ENCODE results near the gene ANKRD26. TPM values are rescaled to one million over a fixed set of nuclear protein-coding genes. Genes with fewer than 3 reads are reported as not detected.

The ANKRD26 gene
- total RNA-seq, 2 experiments from 2014 or later = 6.2 to 6.6 TPM

GRCh38 chr10:27030060-27030459 is 70.2 kb downstream of the ANKRD26 start:
- H3K4me1 ChIP-seq (ENCODE audit: insufficient read depth, low read length) = no peaks in the 10 kb centered on the region
- H3K27me3 ChIP-seq (ENCODE audit: control insufficient read depth in 1 of 2, insufficient read depth in 2 of 2, low read length in 2 of 2) = no peaks in the 10 kb centered on the region
- peaks cover 2% of the 10 kb centered on the region for H3K36me3 ChIP-seq (ENCODE audit: insufficient read depth, low read length)
- DNase-seq = no peak
- POLR2A ChIA-PET = interaction anchor here (0.7 kb wide), 1 partner anchor 174 kb away, joined by 3 read pairs; no protein-coding TSS in a partner anchor
- Mint-ChIP-seq H3K27ac (no peak overlapping the region), H3K4me1 (ENCODE audit: low read depth) (peaks cover 11% of the 10 kb centered on the region), H3K9me3 (no peaks in the 10 kb centered on the region), H3K4me3 (no peak overlapping the region), H3K36me3 (ENCODE audit: low read depth) (peaks cover 65% of the 10 kb centered on the region), H3K27me3 (no peaks in the 10 kb centered on the region)
- ATAC-seq (ENCODE audit: poor library complexity) = no peak
- no peak overlapping the region for H3K27ac ChIP-seq (ENCODE audit: low read depth in 1 of 2, low read length in 2 of 2)
- intact Hi-C loops (cut with DNase I, micrococcal nuclease) = no loop called here
- H3K9me3 ChIP-seq (ENCODE audit: control insufficient read depth in 1 of 2, insufficient read depth in 1 of 2, low read length in 2 of 2) = no peaks in the 10 kb centered on the region
- no peak for TF ChIP-seq CTCF (IDR thresholded peaks at IDR 0.05)
- CTCF ChIA-PET = no interaction called here
- no peak overlapping the region for H3K4me3 ChIP-seq (ENCODE audit: low read length)

- peaks cover 4% of the 10 kb centered on the region for H3K4me1 ChIP-seq (ENCODE audit: insufficient read depth, low read length)
- H3K9me3 Mint-ChIP-seq = no peaks in the 10 kb centered on the region
- peaks cover 29% of the 10 kb centered on the region for H3K4me1 Mint-ChIP-seq (ENCODE audit: low read depth)
- H3K4me3 ChIP-seq (ENCODE audit: low read length) = no peak overlapping the region
- H3K27me3 ChIP-seq (ENCODE audit: control insufficient read depth in 1 of 2, insufficient read depth in 2 of 2, low read length in 2 of 2) = no peaks in the 10 kb centered on the region
- DNase-seq (no peak), ATAC-seq (ENCODE audit: poor library complexity) (no peak)
- no peaks in the 10 kb centered on the region for H3K9me3 ChIP-seq (ENCODE audit: control insufficient read depth in 1 of 2, insufficient read depth in 1 of 2, low read length in 2 of 2)
- H3K36me3 ChIP-seq (ENCODE audit: insufficient read depth, low read length) = peaks cover 2% of the 10 kb centered on the region
- peak overlapping the region; percentile 73 for H3K27ac Mint-ChIP-seq
- no peak for TF ChIP-seq CTCF (IDR thresholded peaks at IDR 0.05)
- ChIA-PET CTCF (no interaction called here), POLR2A (interaction anchor here (0.7 kb wide), 2 partner anchors 132 to 288 kb away, joined by 3 to 5 read pairs; partner anchors contain the start of gene YME1L1)
- no peak overlapping the region for H3K4me3 Mint-ChIP-seq
- no peak overlapping the region for H3K27ac ChIP-seq (ENCODE audit: low read depth in 1 of 2, low read length in 2 of 2)
- peaks cover 40% of the 10 kb centered on the region for H3K36me3 Mint-ChIP-seq (ENCODE audit: low read depth)
- H3K27me3 Mint-ChIP-seq = no peaks in the 10 kb centered on the region
- intact Hi-C loops (cut with DNase I, micrococcal nuclease) = no loop called here
Measured at GRCh38 chr10:27022048-27022447, 78.2 kb downstream of the ANKRD26 start.

- POLR2A ChIA-PET = no interaction called here
- Mint-ChIP-seq H3K27me3 (no peaks in the 10 kb centered on the region), H3K4me3 (no peak overlapping the region), H3K36me3 (ENCODE audit: low read depth) (peaks cover 31% of the 10 kb centered on the region), H3K4me1 (ENCODE audit: low read depth) (peaks cover 23% of the 10 kb centered on the region), H3K9me3 (no peaks in the 10 kb centered on the region), H3K27ac (no peak overlapping the region)
- Histone ChIP-seq H3K4me3 (ENCODE audit: low read length) (no peak overlapping the region), H3K27me3 (ENCODE audit: control insufficient read depth in 1 of 2, insufficient read depth in 2 of 2, low read length in 2 of 2) (no peaks in the 10 kb centered on the region), H3K27ac (ENCODE audit: low read depth in 1 of 2, low read length in 2 of 2) (no peak overlapping the region), H3K9me3 (ENCODE audit: control insufficient read depth in 1 of 2, insufficient read depth in 1 of 2, low read length in 2 of 2) (no peaks in the 10 kb centered on the region), H3K4me1 (ENCODE audit: insufficient read depth, low read length) (peaks cover 4% of the 10 kb centered on the region), H3K36me3 (ENCODE audit: insufficient read depth, low read length) (no peaks in the 10 kb centered on the region)
- DNase-seq = no peak
- CTCF ChIA-PET = no interaction called here
- TF ChIP-seq CTCF (IDR thresholded peaks at IDR 0.05) = no peak
- intact Hi-C loops (cut with DNase I, micrococcal nuclease) = no loop called here
- ATAC-seq (ENCODE audit: poor library complexity) = no peak
Measured at GRCh38 chr10:27020243-27020642, 80.1 kb downstream of the ANKRD26 start.

Measured in CD4-positive, alpha-beta T cell (primary cell).